IPS-18a (cell line): ENCODE measurements around the gene IL9.

ENCODE experiments used
- H3K27ac ChIP-seq: one replicate; pipeline ENCODE4 v1.5.1; 2013; ENCODE audit warnings: low read length
- H3K27me3 ChIP-seq: one replicate; pipeline ENCODE4 v1.6.1; 2013; ENCODE audit warnings: mild to moderate bottlenecking, low read length; ENCODE audit not compliant: control insufficient read depth, insufficient read depth
- H3K36me3 ChIP-seq: one replicate; pipeline ENCODE4 v1.6.1; 2013; ENCODE audit warnings: low read depth, low read length; ENCODE audit not compliant: control insufficient read depth
- H3K4me1 ChIP-seq: one replicate; pipeline ENCODE4 v1.6.1; 2013; ENCODE audit warnings: low read depth, low read length; ENCODE audit not compliant: control insufficient read depth
- H3K4me3 ChIP-seq: one replicate; pipeline ENCODE4 v1.5.1; 2013; ENCODE audit warnings: low read length
- H3K9ac ChIP-seq: one replicate; pipeline ENCODE4 v1.6.1; 2013; ENCODE audit warnings: mild to moderate bottlenecking, low read length, moderate library complexity
- H3K9me3 ChIP-seq: one replicate; pipeline ENCODE4 v1.6.1; 2013; ENCODE audit warnings: low read depth, low read length; ENCODE audit not compliant: control insufficient read depth

The IL9 gene

GRCh38 chr5:135890867-135891266, 4.8 kb downstream of the IL9 start:
- Histone ChIP-seq H3K9ac (no peak overlapping the region), H3K9me3 (no peaks in the 10 kb centered on the region)

GRCh38 chr5:135890296-135890695, 5.3 kb downstream of the IL9 start:
- H3K9me3 ChIP-seq: no peaks in the 10 kb centered on the region
- H3K9ac ChIP-seq: no peak overlapping the region
- no peak overlapping the region for H3K4me3 ChIP-seq
- no peaks in the 10 kb centered on the region for H3K4me1 ChIP-seq
- H3K27ac ChIP-seq: no peak overlapping the region
- H3K27me3 ChIP-seq: peaks cover 14% of the 10 kb centered on the region
- H3K36me3 ChIP-seq: no peaks in the 10 kb centered on the region

More at GRCh38 chr5:135890867-135891266, 4.8 kb downstream of the IL9 start:
- Histone ChIP-seq H3K27me3 (peaks cover 14% of the 10 kb centered on the region), H3K36me3 (no peaks in the 10 kb centered on the region), H3K4me3 (no peak overlapping the region), H3K27ac (no peak overlapping the region), H3K4me1 (no peaks in the 10 kb centered on the region)

GRCh38 chr5:135887881-135888614, 7.6 kb downstream of the IL9 start:
- no peak overlapping the region for H3K9ac ChIP-seq
- H3K4me3 ChIP-seq: no peak overlapping the region
- no peak overlapping the region for H3K27ac ChIP-seq
- peaks cover 14% of the 10 kb centered on the region for H3K27me3 ChIP-seq
- no peaks in the 10 kb centered on the region for H3K4me1 ChIP-seq
- no peaks in the 10 kb centered on the region for H3K9me3 ChIP-seq
- H3K36me3 ChIP-seq: no peaks in the 10 kb centered on the region

- Histone ChIP-seq H3K4me3 (no peak overlapping the region), H3K4me1 (no peaks in the 10 kb centered on the region), H3K27me3 (peaks cover 14% of the 10 kb centered on the region), H3K36me3 (no peaks in the 10 kb centered on the region), H3K9me3 (no peaks in the 10 kb centered on the region), H3K9ac (no peak overlapping the region), H3K27ac (no peak overlapping the region)
These were observed 8.2 kb downstream of the IL9 start for GRCh38 chr5:135887447-135887864.

- Histone ChIP-seq H3K27ac (no peak overlapping the region), H3K9ac (no peak overlapping the region), H3K36me3 (no peaks in the 10 kb centered on the region), H3K4me3 (no peak overlapping the region), H3K9me3 (no peaks in the 10 kb centered on the region), H3K27me3 (peaks cover 14% of the 10 kb centered on the region), H3K4me1 (no peaks in the 10 kb centered on the region)
These were observed 9.5 kb downstream of the IL9 start for GRCh38 chr5:135886136-135886535.

- Histone ChIP-seq H3K4me1 (no peaks in the 10 kb centered on the region), H3K27me3 (peaks cover 14% of the 10 kb centered on the region), H3K4me3 (no peak overlapping the region), H3K9me3 (no peaks in the 10 kb centered on the region), H3K27ac (no peak overlapping the region), H3K36me3 (no peaks in the 10 kb centered on the region), H3K9ac (no peak overlapping the region)
These were observed 10.6 kb downstream of the IL9 start for GRCh38 chr5:135885031-135885430.

GRCh38 chr5:135883441-135883840, 12.2 kb downstream of the IL9 start:
- no peaks in the 10 kb centered on the region for H3K4me1 ChIP-seq
- H3K27me3 ChIP-seq: peaks cover 10% of the 10 kb centered on the region
- no peak overlapping the region for H3K9ac ChIP-seq
- no peaks in the 10 kb centered on the region for H3K9me3 ChIP-seq
- H3K36me3 ChIP-seq: no peaks in the 10 kb centered on the region
- no peak overlapping the region for H3K27ac ChIP-seq
- H3K4me3 ChIP-seq: no peak overlapping the region

- Histone ChIP-seq H3K9me3 (no peaks in the 10 kb centered on the region), H3K27ac (no peak overlapping the region), H3K9ac (no peak overlapping the region), H3K4me1 (no peaks in the 10 kb centered on the region), H3K36me3 (no peaks in the 10 kb centered on the region), H3K4me3 (no peak overlapping the region), H3K27me3 (peaks cover 6% of the 10 kb centered on the region)
These were observed 12.6 kb downstream of the IL9 start for GRCh38 chr5:135883026-135883425.

- no peaks in the 10 kb centered on the region for H3K27me3 ChIP-seq
- no peaks in the 10 kb centered on the region for H3K36me3 ChIP-seq
These were observed 13.8 kb downstream of the IL9 start for GRCh38 chr5:135881819-135882218.

GRCh38 chr5:135881244-135881643, 14.4 kb downstream of the IL9 start:
- Histone ChIP-seq H3K27ac (no peak overlapping the region), H3K9me3 (no peaks in the 10 kb centered on the region), H3K36me3 (no peaks in the 10 kb centered on the region), H3K9ac (no peak overlapping the region), H3K27me3 (no peaks in the 10 kb centered on the region), H3K4me1 (no peaks in the 10 kb centered on the region), H3K4me3 (no peak overlapping the region)

More at GRCh38 chr5:135881819-135882218, 13.8 kb downstream of the IL9 start:
- Histone ChIP-seq H3K9me3 (no peaks in the 10 kb centered on the region), H3K4me3 (no peak overlapping the region), H3K9ac (no peak overlapping the region), H3K4me1 (no peaks in the 10 kb centered on the region), H3K27ac (no peak overlapping the region)

GRCh38 chr5:135880801-135881200, 14.8 kb downstream of the IL9 start:
- H3K36me3 ChIP-seq: no peaks in the 10 kb centered on the region
- H3K4me3 ChIP-seq: no peak overlapping the region
- no peaks in the 10 kb centered on the region for H3K27me3 ChIP-seq
- H3K9ac ChIP-seq: no peak overlapping the region
- H3K9me3 ChIP-seq: no peaks in the 10 kb centered on the region
- no peaks in the 10 kb centered on the region for H3K4me1 ChIP-seq
- H3K27ac ChIP-seq: no peak overlapping the region

- Histone ChIP-seq H3K9ac (no peak overlapping the region), H3K27me3 (no peaks in the 10 kb centered on the region), H3K4me1 (no peaks in the 10 kb centered on the region), H3K27ac (no peak overlapping the region), H3K4me3 (no peak overlapping the region), H3K9me3 (no peaks in the 10 kb centered on the region), H3K36me3 (no peaks in the 10 kb centered on the region)
These were observed 15.4 kb downstream of the IL9 start for GRCh38 chr5:135880278-135880677.
